Dendritic cell treated with granulocyte-macrophage colony-stimulating factor and Interleukin-4, amounts not matched to agents 40 ng/mL and 50 ng/mL, for 4 days (primary cell): ENCODE measurements around the gene HHAT.

Source experiments
- H3K27ac Mint-ChIP-seq: one replicate; pipeline ENCODE4 v1.8.0; 2022; ENCODE audit warnings: mild to moderate bottlenecking, mixed read lengths
- H3K27me3 Mint-ChIP-seq: one replicate; pipeline ENCODE4 v1.8.0; 2022; ENCODE audit warnings: mild to moderate bottlenecking, mixed read lengths
- H3K36me3 Mint-ChIP-seq: one replicate; pipeline ENCODE4 v1.8.0; 2022; ENCODE audit warnings: low read depth, mixed read lengths
- H3K4me1 Mint-ChIP-seq: one replicate; pipeline ENCODE4 v1.8.0; 2022; ENCODE audit warnings: low read depth, mixed read lengths
- H3K4me3 Mint-ChIP-seq: one replicate; pipeline ENCODE4 v1.8.0; 2022; ENCODE audit warnings: mild to moderate bottlenecking, moderate library complexity, mixed read lengths
- H3K9me3 Mint-ChIP-seq: one replicate; pipeline ENCODE4 v1.8.0; 2022; ENCODE audit warnings: mixed read lengths
- intact Hi-C: fragments of 100-400 bp; cut with micrococcal nuclease; formaldehyde crosslinking; loops from one replicate; pipeline ENCODE4 v1.15.0; 2022

Gene HHAT

GRCh38 chr1:210300923-210301614 is 27.6 kb upstream of the HHAT start:
- intact Hi-C loops: no loop called here
- H3K9me3 Mint-ChIP-seq: no peaks in the 10 kb centered on the region
- H3K4me1 Mint-ChIP-seq: no peaks in the 10 kb centered on the region
- no peak overlapping the region for H3K4me3 Mint-ChIP-seq
- H3K36me3 Mint-ChIP-seq: no peaks in the 10 kb centered on the region
- no peak overlapping the region for H3K27ac Mint-ChIP-seq
- peaks cover 6% of the 10 kb centered on the region for H3K27me3 Mint-ChIP-seq

- no peaks in the 10 kb centered on the region for H3K9me3 Mint-ChIP-seq
These were observed 27.1 kb upstream of the HHAT start for GRCh38 chr1:210301615-210302000.

GRCh38 chr1:210302501-210302900 is 26.2 kb upstream of the HHAT start:
- Mint-ChIP-seq H3K4me1 (no peaks in the 10 kb centered on the region), H3K27ac (no peak overlapping the region), H3K4me3 (no peak overlapping the region), H3K27me3 (peaks cover 6% of the 10 kb centered on the region), H3K36me3 (no peaks in the 10 kb centered on the region), H3K9me3 (no peaks in the 10 kb centered on the region)
- intact Hi-C loops: no loop called here

More at GRCh38 chr1:210301615-210302000, 27.1 kb upstream of the HHAT start:
- Mint-ChIP-seq H3K27ac (no peak overlapping the region), H3K36me3 (no peaks in the 10 kb centered on the region), H3K4me3 (no peak overlapping the region), H3K27me3 (peaks cover 6% of the 10 kb centered on the region), H3K4me1 (no peaks in the 10 kb centered on the region)
- intact Hi-C loops: no loop called here

- no peaks in the 10 kb centered on the region for H3K36me3 Mint-ChIP-seq
- H3K9me3 Mint-ChIP-seq: no peaks in the 10 kb centered on the region
- intact Hi-C loops: no loop called here
- H3K4me1 Mint-ChIP-seq: no peaks in the 10 kb centered on the region
- no peak overlapping the region for H3K4me3 Mint-ChIP-seq
- peaks cover 5% of the 10 kb centered on the region for H3K27me3 Mint-ChIP-seq
- no peak overlapping the region for H3K27ac Mint-ChIP-seq
These were observed 25.3 kb upstream of the HHAT start for GRCh38 chr1:210303391-210303790.

GRCh38 chr1:210310562-210311153 is 18.0 kb upstream of the HHAT start:
- no peak overlapping the region for H3K4me3 Mint-ChIP-seq
- H3K27ac Mint-ChIP-seq: no peak overlapping the region

GRCh38 chr1:210311726-210312493 is 16.8 kb upstream of the HHAT start:
- no peaks in the 10 kb centered on the region for H3K36me3 Mint-ChIP-seq
- peaks cover 6% of the 10 kb centered on the region for H3K4me1 Mint-ChIP-seq
- no peak overlapping the region for H3K27ac Mint-ChIP-seq
- H3K27me3 Mint-ChIP-seq: peaks cover 32% of the 10 kb centered on the region
- H3K4me3 Mint-ChIP-seq: no peak overlapping the region
- intact Hi-C loops: loop anchor here (1.0 to 2.0 kb wide), 2 partner anchors 169 to 451 kb away; no protein-coding TSS in a partner anchor
- H3K9me3 Mint-ChIP-seq: no peaks in the 10 kb centered on the region

More at GRCh38 chr1:210310562-210311153, 18.0 kb upstream of the HHAT start:
- H3K27me3 Mint-ChIP-seq: peaks cover 31% of the 10 kb centered on the region
- peaks cover 6% of the 10 kb centered on the region for H3K4me1 Mint-ChIP-seq
- H3K36me3 Mint-ChIP-seq: no peaks in the 10 kb centered on the region
- no peaks in the 10 kb centered on the region for H3K9me3 Mint-ChIP-seq
- intact Hi-C loops: loop anchor here (1.0 to 2.0 kb wide), 2 partner anchors 167 to 450 kb away; no protein-coding TSS in a partner anchor

GRCh38 chr1:210313046-210313595 is 15.6 kb upstream of the HHAT start:
- H3K4me3 Mint-ChIP-seq: no peak overlapping the region
- intact Hi-C loops: no loop called here
- peaks cover 6% of the 10 kb centered on the region for H3K4me1 Mint-ChIP-seq
- no peaks in the 10 kb centered on the region for H3K36me3 Mint-ChIP-seq
- peaks cover 35% of the 10 kb centered on the region for H3K27me3 Mint-ChIP-seq
- H3K9me3 Mint-ChIP-seq: peaks cover under 1% of the 10 kb centered on the region
- H3K27ac Mint-ChIP-seq: no peak overlapping the region

GRCh38 chr1:210313921-210314320 is 14.8 kb upstream of the HHAT start:
- Mint-ChIP-seq H3K27ac (no peak overlapping the region), H3K4me3 (no peak overlapping the region), H3K9me3 (peaks cover 8% of the 10 kb centered on the region), H3K4me1 (peaks cover 6% of the 10 kb centered on the region), H3K36me3 (no peaks in the 10 kb centered on the region), H3K27me3 (peaks cover 41% of the 10 kb centered on the region)
- intact Hi-C loops: no loop called here

GRCh38 chr1:210315529-210315928 is 13.2 kb upstream of the HHAT start:
- intact Hi-C loops: no loop called here
- Mint-ChIP-seq H3K9me3 (peaks cover 8% of the 10 kb centered on the region), H3K27me3 (peaks cover 33% of the 10 kb centered on the region), H3K4me1 (peaks cover 6% of the 10 kb centered on the region), H3K4me3 (no peak overlapping the region), H3K27ac (no peak overlapping the region), H3K36me3 (no peaks in the 10 kb centered on the region)

- Mint-ChIP-seq H3K27me3 (peaks cover 22% of the 10 kb centered on the region), H3K27ac (no peak overlapping the region), H3K4me3 (no peak overlapping the region), H3K4me1 (no peaks in the 10 kb centered on the region), H3K9me3 (peaks cover 8% of the 10 kb centered on the region), H3K36me3 (no peaks in the 10 kb centered on the region)
- intact Hi-C loops: no loop called here
These were observed 7.6 kb upstream of the HHAT start for GRCh38 chr1:210321131-210321530.

- intact Hi-C loops: no loop called here
- Mint-ChIP-seq H3K36me3 (no peaks in the 10 kb centered on the region), H3K4me1 (no peaks in the 10 kb centered on the region)
These were observed 7.2 kb upstream of the HHAT start for GRCh38 chr1:210321552-210321951.

GRCh38 chr1:210323957-210324356 is 4.7 kb upstream of the HHAT start:
- no peak overlapping the region for H3K27ac Mint-ChIP-seq
- intact Hi-C loops: no loop called here

More at GRCh38 chr1:210321552-210321951, 7.2 kb upstream of the HHAT start:
- Mint-ChIP-seq H3K27me3 (peaks cover 22% of the 10 kb centered on the region), H3K9me3 (peaks cover 8% of the 10 kb centered on the region), H3K4me3 (no peak overlapping the region), H3K27ac (no peak overlapping the region)

GRCh38 chr1:210325026-210325670 is 3.6 kb upstream of the HHAT start:
- Mint-ChIP-seq H3K36me3 (peaks cover 9% of the 10 kb centered on the region), H3K4me3 (no peak overlapping the region), H3K9me3 (no peaks in the 10 kb centered on the region), H3K27ac (no peak overlapping the region), H3K27me3 (peaks cover 16% of the 10 kb centered on the region), H3K4me1 (peaks cover 13% of the 10 kb centered on the region)
- intact Hi-C loops: no loop called here

More at GRCh38 chr1:210323957-210324356, 4.7 kb upstream of the HHAT start:
- H3K9me3 Mint-ChIP-seq: no peaks in the 10 kb centered on the region
- peaks cover 5% of the 10 kb centered on the region for H3K36me3 Mint-ChIP-seq
- peaks cover 14% of the 10 kb centered on the region for H3K27me3 Mint-ChIP-seq
- H3K4me3 Mint-ChIP-seq: no peak overlapping the region
- peaks cover 7% of the 10 kb centered on the region for H3K4me1 Mint-ChIP-seq
